Upper lobe of right lung (tissue), 1 donor: ENCODE data around the gene CYB561. TPM values are rescaled to one million over a fixed set of nuclear protein-coding genes. Genes with fewer than 3 reads are reported as not detected.

Source experiments
- ATAC-seq: fragments of 200-7000 bp; cut with Tn5 transposase; one replicate; pipeline ENCODE4 v1.9.1; 2020; ENCODE audit warnings: mild to moderate bottlenecking, moderate library complexity
- DNase-seq: peaks from one replicate; pipeline ENCODE4 v3.0.0-alpha.2; 2020
- H3K27ac ChIP-seq: fragments of 200-600 bp; one replicate; pipeline ENCODE4 v1.8.0; 2022
- H3K27me3 ChIP-seq: fragments of 200-600 bp; one replicate; pipeline ENCODE4 v1.8.0; 2022; ENCODE audit warnings: mild to moderate bottlenecking
- H3K36me3 ChIP-seq: fragments of 200-600 bp; one replicate; pipeline ENCODE4 v1.8.0; 2022
- H3K4me1 ChIP-seq: fragments of 200-600 bp; one replicate; pipeline ENCODE4 v1.8.0; 2022
- H3K4me3 ChIP-seq: fragments of 200-600 bp; one replicate; pipeline ENCODE4 v1.8.0; 2022; ENCODE audit warnings: mild to moderate bottlenecking
- H3K9me3 ChIP-seq: fragments of 200-600 bp; one replicate; pipeline ENCODE4 v1.8.0; 2022
- CTCF ChIP-seq: fragments of 200-600 bp; IDR thresholded peaks from one replicate; pipeline ENCODE4 v1.8.0; 2022; ENCODE audit warnings: antibody characterized with exemption
- intact Hi-C: fragments of 100-400 bp; cut with DNase I; formaldehyde crosslinking; loops from one replicate; pipeline ENCODE4 v1.11.0; 2022
- total RNA-seq: library from RNA; stranded (reverse); fragmentation: NEBNext Ultra II Directional; extraction: Animal tissue kit (Norgen Biotek cat#: 25700); gene quantifications from one replicate; pipeline ENCODE4 v1.2.1, GENCODE V29; 2021
- donor health status: DM: no; HTN: yes; CAD: no; lungs with severe emphysema.

CYB561 gene
- total RNA-seq, 1 donor from 2014 or later: 55.5 TPM

GRCh38 chr17:63482509-63482908, 36.4 kb upstream of the CYB561 start:
- Histone ChIP-seq H3K9me3 (no peaks in the 10 kb centered on the region), H3K4me1 (peaks cover 13% of the 10 kb centered on the region), H3K36me3 (no peaks in the 10 kb centered on the region), H3K27ac (no peak overlapping the region), H3K4me3 (no peak overlapping the region), H3K27me3 (peaks cover 15% of the 10 kb centered on the region)
- TF ChIP-seq CTCF: no peak
- ATAC-seq (no peak), DNase-seq (no peak)
- intact Hi-C loops: no loop called here

- H3K27ac ChIP-seq: no peak overlapping the region
These were observed 35.4 kb upstream of the CYB561 start for GRCh38 chr17:63481488-63481870.

GRCh38 chr17:63480826-63481487, 34.9 kb upstream of the CYB561 start:
- Histone ChIP-seq H3K27me3 (peaks cover 16% of the 10 kb centered on the region), H3K9me3 (no peaks in the 10 kb centered on the region), H3K27ac (no peak overlapping the region), H3K4me3 (no peak overlapping the region), H3K4me1 (peaks cover 19% of the 10 kb centered on the region), H3K36me3 (no peaks in the 10 kb centered on the region)
- intact Hi-C loops: no loop called here
- DNase-seq (no peak), ATAC-seq (no peak)
- no peak for TF ChIP-seq CTCF

More at GRCh38 chr17:63481488-63481870, 35.4 kb upstream of the CYB561 start:
- no peaks in the 10 kb centered on the region for H3K9me3 ChIP-seq
- ATAC-seq (no peak), DNase-seq (no peak)
- intact Hi-C loops: no loop called here
- no peak overlapping the region for H3K4me3 ChIP-seq
- H3K36me3 ChIP-seq: no peaks in the 10 kb centered on the region
- no peak for TF ChIP-seq CTCF
- H3K27me3 ChIP-seq: peaks cover 16% of the 10 kb centered on the region
- H3K4me1 ChIP-seq: peaks cover 16% of the 10 kb centered on the region

- Histone ChIP-seq H3K4me1 (peaks cover 26% of the 10 kb centered on the region), H3K4me3 (no peak overlapping the region), H3K36me3 (no peaks in the 10 kb centered on the region), H3K27me3 (peaks cover 16% of the 10 kb centered on the region), H3K27ac (no peak overlapping the region), H3K9me3 (no peaks in the 10 kb centered on the region)
- no peak for TF ChIP-seq CTCF
- DNase-seq (no peak), ATAC-seq (no peak)
- intact Hi-C loops: no loop called here
These were observed 34.2 kb upstream of the CYB561 start for GRCh38 chr17:63480192-63480784.

- ATAC-seq: no peak
- Histone ChIP-seq H3K27me3 (peaks cover 16% of the 10 kb centered on the region), H3K9me3 (no peaks in the 10 kb centered on the region), H3K36me3 (no peaks in the 10 kb centered on the region), H3K4me3 (no peak overlapping the region), H3K4me1 (peaks cover 32% of the 10 kb centered on the region), H3K27ac (no peak overlapping the region)
- no peak for TF ChIP-seq CTCF
- intact Hi-C loops: loop anchor here (5.0 kb wide), 1 partner anchor 37 kb away; no protein-coding TSS in a partner anchor
- no peak for DNase-seq
These were observed 33.5 kb upstream of the CYB561 start for GRCh38 chr17:63479495-63480184.
